K562 (cell line): ENCODE results near the gene RHOB. TPM values are rescaled to one million over a fixed set of nuclear protein-coding genes. Genes with fewer than 3 reads are reported as not detected.

ENCODE experiments used
- ATAC-seq: fragments of 200-7000 bp; cut with Tn5 transposase; 3 replicates; pipeline ENCODE4 v1.9.1; 2020; ENCODE audit warnings: moderate library complexity
- BruUV-seq: library from RNA; stranded (reverse); fragments of 400-500 nt; replicated peaks from 2 replicates; lab custom pipeline; 2021; lab: Mats Ljungman, UMichigan
- CTCF ChIA-PET: fragments of 300-600 bp; formaldehyde crosslinking; extraction: SDS; loops from one replicate; lab custom pipeline; 2021; ENCODE audit warnings: low intra/inter-chr PET ratio; lab: Yijun Ruan, JAX
- POLR2A ChIA-PET: fragments of 300-600, 350-650 bp; sonication (Branson Sonifier 250); formaldehyde crosslinking; extraction: SDS; loops from one replicate; lab custom pipeline; 2021; ENCODE audit warnings: antibody characterized with exemption, inconsistent platforms; lab: Yijun Ruan, JAX
- DNase-seq, 4 experiments: peaks; one replicate each; pipeline versions ENCODE4 v3.0.0 to v3.0.0-alpha.2; 2011 to 2018; ENCODE audit warnings: low spot score in 3 of 4, mixed read lengths in 3 of 4; ENCODE audit errors: extremely low read depth in 1 of 4
- FAIRE-seq: peaks from 2 replicates; lab custom pipeline; 2011; peaks lifted over from hg19 to GRCh38; lab: Jason Lieb, UNC
- H2AFZ ChIP-seq: 2 replicates; pipeline ENCODE4 v1.6.0; 2011; ENCODE audit warnings: low read depth, low read length, control low read depth, inconsistent platforms
- H3K27ac ChIP-seq: fragments of 200-600 bp; 3 replicates; pipeline ENCODE4 v1.8.0; 2011; ENCODE audit warnings: low read depth, mild to moderate bottlenecking, control low read depth, inconsistent platforms, low read length, moderate library complexity, mixed read lengths; ENCODE audit errors: extremely low read depth
- H3K27me3 ChIP-seq, 2 experiments: fragments of 300-600 bp in 1 of 2; 2 replicates in 1 of 2; 3 replicates in 1 of 2; pipeline versions ENCODE4 v1.6.0 to v1.8.0; 2011; ENCODE audit warnings: inconsistent platforms in 2 of 2, low read length in 2 of 2, mild to moderate bottlenecking in 1 of 2, mixed read lengths in 1 of 2, moderate library complexity in 1 of 2; ENCODE audit not compliant: control insufficient read depth in 2 of 2, insufficient read depth in 2 of 2
- H3K36me3 ChIP-seq: fragments of 300-600 bp; 3 replicates; pipeline ENCODE4 v1.8.0; 2011; ENCODE audit warnings: mild to moderate bottlenecking, low read length, inconsistent platforms; ENCODE audit not compliant: control insufficient read depth, insufficient read depth
- H3K4me1 ChIP-seq, 2 experiments: fragments of 200-600 bp in 1 of 2; replicated peaks in 1 of 2; 2 replicates in 1 of 2; 3 replicates in 1 of 2; pipeline versions ENCODE4 v1.5.1 to v1.8.0; 2011; ENCODE audit warnings: inconsistent platforms in 2 of 2, low read length in 2 of 2, mild to moderate bottlenecking in 1 of 2, mixed read lengths in 1 of 2, moderate library complexity in 1 of 2; ENCODE audit not compliant: control insufficient read depth in 2 of 2, insufficient read depth in 2 of 2
- H3K4me2 ChIP-seq: 2 replicates; pipeline ENCODE4 v1.6.1; 2011; ENCODE audit warnings: low read length, control low read depth, inconsistent platforms, mixed read lengths; ENCODE audit not compliant: insufficient read depth
- H3K4me3 ChIP-seq: fragments of 200-600 bp; sonication (generic), shearing (Covaris generic); 2 replicates; pipeline ENCODE4 v1.5.1; 2016; ENCODE audit warnings: control low read depth, inconsistent platforms
- H3K79me2 ChIP-seq: fragments of 200-600 bp; 3 replicates; pipeline ENCODE4 v1.8.0; 2011; ENCODE audit warnings: low read length, inconsistent platforms; ENCODE audit not compliant: control insufficient read depth, insufficient read depth
- H3K9ac ChIP-seq, 2 experiments: 2 replicates each; pipeline versions ENCODE4 v1.6.0 to v1.6.1; 2011; ENCODE audit warnings: low read depth in 2 of 2, low read length in 2 of 2, control low read depth in 1 of 2, inconsistent platforms in 1 of 2, mild to moderate bottlenecking in 1 of 2, mixed read lengths in 1 of 2; ENCODE audit not compliant: insufficient read depth in 1 of 2
- H3K9me1 ChIP-seq: one replicate; pipeline ENCODE4 v1.6.0; 2011; ENCODE audit warnings: inconsistent platforms, mild to moderate bottlenecking, low read length, moderate library complexity; ENCODE audit not compliant: control insufficient read depth, insufficient read depth
- H3K9me3 ChIP-seq: replicated peaks from 2 replicates; pipeline ENCODE4 v1.5.1; 2011; ENCODE audit warnings: low read depth, low read length, inconsistent platforms; ENCODE audit not compliant: control insufficient read depth, insufficient read depth
- H4K20me1 ChIP-seq: replicated peaks from 2 replicates; pipeline ENCODE4 v1.6.1; 2011; ENCODE audit warnings: low read length, inconsistent platforms, mixed read lengths; ENCODE audit not compliant: control insufficient read depth, insufficient read depth
- TSC22D4 ChIP-seq: fragments of 450-650 bp; IDR thresholded peaks from 2 replicates; pipeline ENCODE4 v1.6.1; 2016; ENCODE audit warnings: missing genetic modification characterization, missing biosample characterization, control low read depth
- ZNF583 ChIP-seq: fragments of 250-450 bp; sonication (Bioruptor Pico); IDR thresholded peaks from 2 replicates; pipeline ENCODE4 v1.4.0; 2020
- WGBS: fragments of 100-300 bp; shearing (Covaris generic); methylation state at CpG from one replicate; pipeline ENCODE4 v1.1.6; 2016; ENCODE audit warnings: low coverage, mixed read lengths; ENCODE audit not compliant: insufficient coverage; ENCODE audit errors: missing lambda C conversion rate; 5-methylcytosine and 5-hydroxymethylcytosine counted together
- in situ Hi-C: fragments of 300-500 bp; cut with MboI; formaldehyde crosslinking; loops from 4 replicates; pipeline ENCODE4 v1.15.0; 2018; ENCODE audit warnings: inconsistent platforms, mixed read lengths
- intact Hi-C: fragments of 100-400 bp; cut with micrococcal nuclease; formaldehyde crosslinking; loops from 2 replicates; pipeline ENCODE4 v1.14.2; 2022
- polyA plus RNA-seq, 8 experiments: library from polyadenylated mRNA; depleted of rRNA in 4 of 8; stranded (reverse) in 5 of 8; unstranded in 3 of 8; fragments of >200 nt; fragmentation: Nextera tagmentation in 2 of 8; fragmentation: Illumina TruSeq in 1 of 8; extraction: Ambion mirVana in 2 of 8; extraction: Trizol in 1 of 8; gene quantifications; 2 replicates each; pipeline versions ENCODE4 v1.2.1 to v1.2.3, GENCODE V29; 2011 to 2014; ENCODE audit warnings: inconsistent platforms in 1 of 8, missing spikeins in 1 of 8
- total RNA-seq, 7 experiments: library from RNA; depleted of rRNA in 6 of 7; stranded (reverse); fragments of >200 nt in 6 of 7; fragmentation: Illumina TruSeq in 2 of 7; extraction: Trizol in 2 of 7; gene quantifications; 2 replicates each; pipeline versions ENCODE4 v1.2.1 to v1.2.3, GENCODE V29; 2011 to 2021; ENCODE audit warnings: low replicate concordance in 1 of 7

RHOB gene
- total and polyA plus RNA-seq, 9 of the 15 experiments (the other 6 are each of a cell fraction or from before 2014, with no cell fraction given) = 0.07 to 4.8 (median 1.1) TPM

GRCh38 chr2:20467789-20468548, 21.1 kb downstream of the RHOB start:
- Histone ChIP-seq H3K4me2 (no peak overlapping the region), H3K9ac (no peak overlapping the region), H3K9me1 (no peaks in the 10 kb centered on the region), H3K79me2 (no peaks in the 10 kb centered on the region), H2AFZ (no peak overlapping the region), H3K27me3 (peaks cover 0 to 28% of the 10 kb centered on the region in 2 experiments; a peak in 4 of 5 replicates), H3K36me3 (no peaks in the 10 kb centered on the region), H4K20me1 (no peaks in the 10 kb centered on the region), H3K4me3 (no peak overlapping the region), H3K9me3 (no peaks in the 10 kb centered on the region), H3K27ac (no peak overlapping the region), H3K4me1 (no peaks in the 10 kb centered on the region)
- intact Hi-C loops (no loop called here), in situ Hi-C loops (no loop called here)
- FAIRE-seq = no peak
- 11% methylated on average over 11 of the region's 11 CpGs for WGBS
- BruUV-seq = no TSS peak
- POLR2A ChIA-PET = interaction anchor here (1.1 to 2.3 kb wide), 4 partner anchors 9 to 21 kb away, joined by 4 to 8 read pairs (median 4); partner anchors contain the start of gene RHOB
- no peak for ATAC-seq
- DNase-seq = no peak
- CTCF ChIA-PET = no interaction called here
- TF ChIP-seq ZNF583 (CRISPR knock-in tag) (no peak), TSC22D4 (tag) (no peak)
